Smooth muscle cell (in vitro differentiated cells): ENCODE measurements around the gene RARG. TPM values are rescaled to one million over a fixed set of nuclear protein-coding genes. Genes with fewer than 3 reads are reported as not detected.
A peak's percentile ranks its signal among the peaks of the same experiment; 100 is the strongest.

ENCODE experiments used
- DNase-seq: peaks from one replicate; lab custom pipeline; 2025; ENCODE audit not compliant: unreplicated experiment; lab: John Stamatoyannopoulos, UW
- H2AFZ ChIP-seq: fragments of 200-600 bp; sonication (generic); 2 replicates; pipeline ENCODE4 v1.6.0; 2016; ENCODE audit warnings: antibody characterized with exemption, low read depth, mild to moderate bottlenecking
- H3F3A ChIP-seq: fragments of 200-600 bp; sonication (generic); 2 replicates; pipeline ENCODE4 v1.6.0; 2017; ENCODE audit warnings: antibody characterized with exemption, low read depth
- H3K27ac ChIP-seq: fragments of 200-600 bp; sonication (generic); 2 replicates; pipeline ENCODE4 v1.5.1; 2016; ENCODE audit warnings: low read depth, mild to moderate bottlenecking
- H3K27me3 ChIP-seq: fragments of 200-600 bp; sonication (generic); 2 replicates; pipeline ENCODE4 v1.6.1; 2016; ENCODE audit warnings: low read depth, mild to moderate bottlenecking
- H3K36me3 ChIP-seq: fragments of 200-600 bp; sonication (generic); 2 replicates; pipeline ENCODE4 v1.5.1; 2016; ENCODE audit warnings: low read depth
- H3K4me1 ChIP-seq: fragments of 200-600 bp; sonication (generic); 2 replicates; pipeline ENCODE4 v1.5.1; 2016; ENCODE audit warnings: low read depth
- H3K4me2 ChIP-seq: fragments of 200-600 bp; sonication (generic); 2 replicates; pipeline ENCODE4 v1.6.0; 2016; ENCODE audit warnings: mild to moderate bottlenecking
- H3K4me3 ChIP-seq: fragments of 200-600 bp; sonication (generic); 2 replicates; pipeline ENCODE4 v1.5.1; 2016; ENCODE audit warnings: mild to moderate bottlenecking
- H3K79me2 ChIP-seq: fragments of 200-600 bp; sonication (generic); 2 replicates; pipeline ENCODE4 v1.6.0; 2016; ENCODE audit warnings: low read depth, mild to moderate bottlenecking
- H3K9ac ChIP-seq: fragments of 200-600 bp; sonication (generic); 2 replicates; pipeline ENCODE4 v1.6.0; 2016; ENCODE audit warnings: low read depth
- H3K9me3 ChIP-seq: fragments of 200-600 bp; sonication (generic); replicated peaks from 2 replicates; pipeline ENCODE4 v1.5.1; 2016; ENCODE audit warnings: low read depth
- H4K20me1 ChIP-seq: fragments of 200-600 bp; sonication (generic); 2 replicates; pipeline ENCODE4 v1.6.0; 2016; ENCODE audit warnings: low read depth
- CTCF ChIP-seq: fragments of 200-600 bp; sonication (generic); IDR thresholded peaks from 2 replicates; pipeline ENCODE4 v1.5.1; 2017; ENCODE audit warnings: borderline replicate concordance, mild to moderate bottlenecking, antibody characterized with exemption; ENCODE audit not compliant: insufficient read depth, poor library complexity, severe bottlenecking
- WGBS: methylation state at CpG from one replicate; pipeline ENCODE4 v1.1.7; 2016; ENCODE audit warnings: low lambda C conversion rate; 5-methylcytosine and 5-hydroxymethylcytosine counted together
- polyA plus RNA-seq: library from polyadenylated mRNA; unstranded; fragments of >200 nt; fragmentation: Nextera tagmentation; extraction: Ambion mirVana; gene quantifications from 2 replicates; pipeline ENCODE4 v1.2.1, GENCODE V29; 2016
- total RNA-seq: library from RNA; depleted of rRNA; stranded (reverse); fragments of >200 nt; gene quantifications from 2 replicates; pipeline ENCODE4 v1.2.3, GENCODE V29; 2014

RARG gene
- total and polyA plus RNA-seq, 2 experiments from 2014 or later, result 21.8 to 32.9 TPM

GRCh38 chr12:53252349-53252916 is 20.4 kb upstream of the RARG start:
- no peaks in the 10 kb centered on the region for H3K9me3 ChIP-seq
- no peaks in the 10 kb centered on the region for H3K36me3 ChIP-seq
- peak overlapping the region; percentile 69 for H3K9ac ChIP-seq
- H4K20me1 ChIP-seq, result no peaks in the 10 kb centered on the region
- H3K79me2 ChIP-seq, result peaks cover 16% of the 10 kb centered on the region
- H3K4me3 ChIP-seq, result peak overlapping the region; percentile 93
- no peaks in the 10 kb centered on the region for H3K27me3 ChIP-seq
- peak overlapping the region; percentile 95 for H2AFZ ChIP-seq
- peaks cover 6% of the 10 kb centered on the region for H3F3A ChIP-seq
- peak overlapping the region; percentile 73 for H3K27ac ChIP-seq
- no peak for TF ChIP-seq CTCF
- WGBS, result 18% methylated on average over 18 of the region's 19 CpGs
- H3K4me1 ChIP-seq, result peaks cover 10% of the 10 kb centered on the region
- DNase-seq, result no peak
- H3K4me2 ChIP-seq, result peak overlapping the region; percentile 96

- Histone ChIP-seq H3K36me3 (no peaks in the 10 kb centered on the region), H3K27ac (peak overlapping the region; percentile 73), H3K9me3 (no peaks in the 10 kb centered on the region), H3F3A (peaks cover 6% of the 10 kb centered on the region), H2AFZ (peak overlapping the region; percentile 95), H3K9ac (peak overlapping the region; percentile 69), H4K20me1 (no peaks in the 10 kb centered on the region), H3K4me1 (peaks cover 10% of the 10 kb centered on the region), H3K27me3 (no peaks in the 10 kb centered on the region), H3K4me2 (peak overlapping the region; percentile 96), H3K79me2 (peaks cover 16% of the 10 kb centered on the region), H3K4me3 (peak overlapping the region; percentile 93)
- peak; percentile 63 for DNase-seq
- WGBS, result 1% methylated on average over 34 of the region's 51 CpGs
- TF ChIP-seq CTCF, result peak; percentile 38
These were observed 19.7 kb upstream of the RARG start for GRCh38 chr12:53251477-53252348.

- H3K9ac ChIP-seq, result no peak overlapping the region
- H4K20me1 ChIP-seq, result no peaks in the 10 kb centered on the region
- no peak overlapping the region for H2AFZ ChIP-seq
- no peaks in the 10 kb centered on the region for H3K36me3 ChIP-seq
- DNase-seq, result no peak
- H3K27me3 ChIP-seq, result no peaks in the 10 kb centered on the region
- WGBS, result 92% methylated on average over 3 of the region's 3 CpGs
- H3K4me1 ChIP-seq, result peaks cover 4% of the 10 kb centered on the region
- H3K4me2 ChIP-seq, result no peak overlapping the region
- no peaks in the 10 kb centered on the region for H3K79me2 ChIP-seq
- no peaks in the 10 kb centered on the region for H3F3A ChIP-seq
- no peaks in the 10 kb centered on the region for H3K9me3 ChIP-seq
- no peak overlapping the region for H3K4me3 ChIP-seq
- no peak for TF ChIP-seq CTCF
- H3K27ac ChIP-seq, result no peak overlapping the region
These were observed 13.3 kb upstream of the RARG start for GRCh38 chr12:53245286-53245685.

GRCh38 chr12:53244337-53244736 is 12.3 kb upstream of the RARG start:
- Histone ChIP-seq H3K4me2 (no peak overlapping the region), H3K4me1 (peaks cover 4% of the 10 kb centered on the region), H3F3A (no peaks in the 10 kb centered on the region), H3K27me3 (no peaks in the 10 kb centered on the region), H3K4me3 (no peak overlapping the region), H3K9ac (no peak overlapping the region), H4K20me1 (no peaks in the 10 kb centered on the region), H3K36me3 (no peaks in the 10 kb centered on the region), H3K27ac (no peak overlapping the region), H2AFZ (no peak overlapping the region), H3K9me3 (no peaks in the 10 kb centered on the region), H3K79me2 (no peaks in the 10 kb centered on the region)
- 19% methylated on average over 1 of the region's 1 CpG for WGBS
- no peak for TF ChIP-seq CTCF
- DNase-seq, result no peak
